ENCODE data around the gene UNC13D. TPM values are rescaled to one million over a fixed set of nuclear protein-coding genes. Genes with fewer than 3 reads are reported as not detected.

Gene UNC13D
- total and polyA plus RNA-seq, 2 of the 4 experiments (the other 2 are of a cell fraction): under 0.01 to 0.31 TPM

DNA sequence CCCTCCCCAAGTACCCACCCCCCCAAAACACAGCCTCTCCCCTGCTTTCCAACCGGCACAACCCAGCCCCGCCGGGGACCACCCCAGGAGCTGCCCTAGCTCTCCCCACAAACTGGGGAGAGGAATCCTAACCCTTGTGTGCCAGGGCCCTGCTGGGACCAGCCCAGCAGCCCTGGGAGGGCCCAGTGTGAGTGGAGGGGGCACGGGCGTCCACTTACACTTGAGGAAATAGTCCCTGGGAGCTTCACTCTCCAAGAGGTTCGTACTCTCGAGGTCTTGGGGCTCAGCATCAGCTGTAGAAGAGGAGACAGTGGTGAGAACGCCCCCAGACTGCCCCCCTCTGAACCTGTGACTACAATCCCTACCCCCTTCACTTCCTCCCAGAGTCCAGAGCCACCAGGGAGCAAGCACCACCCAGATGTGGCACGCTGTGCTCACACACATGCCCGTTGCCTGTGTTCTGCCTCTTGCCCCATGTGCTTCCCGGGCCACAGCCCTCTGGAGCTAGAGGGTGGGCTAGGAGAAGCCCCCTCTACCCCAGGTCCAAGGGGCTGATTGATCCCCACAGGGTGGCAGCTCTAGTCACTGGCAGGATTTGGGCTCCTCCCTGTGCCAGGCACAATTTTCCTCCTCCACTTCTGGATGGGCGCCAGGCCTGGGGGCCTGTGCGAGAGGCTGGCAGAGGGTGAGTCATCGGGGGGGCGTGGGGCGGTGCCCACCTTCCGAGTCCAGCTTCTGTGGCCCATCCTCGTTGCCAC lies 31.2 kb upstream of the UNC13D start:
- ATAC-seq (ENCODE audit: low read depth) (no peak), DNase-seq (no peak)
- Histone ChIP-seq H3K18ac (ENCODE audit: low read depth, low read length) (no peak overlapping the region), H3K4me2 (ENCODE audit: low read depth, low read length) (no peak overlapping the region), H3K27me3 (ENCODE audit: control insufficient read depth, insufficient read depth, low read length) (no peaks in the 10 kb centered on the region; the same call in 1 of the 2 replicates), H3K9ac (ENCODE audit: low read depth, low read length) (no peak overlapping the region), H4K20me1 (ENCODE audit: insufficient read depth, low read length) (peaks cover 10% of the 10 kb centered on the region; the same call in 1 of the 2 replicates), H3K9me1 (ENCODE audit: insufficient read depth, low read length) (peaks cover 6% of the 10 kb centered on the region), H3K4me1 (ENCODE audit: control insufficient read depth, insufficient read depth, low read length) (peaks cover 29% of the 10 kb centered on the region), H4K8ac (ENCODE audit: low read depth in 2 of 2, low read length in 2 of 2) (no peak overlapping the region), H2AFZ (replicated peaks; ENCODE audit: low read length, poor library complexity) (peak overlapping the region; percentile 32), H2BK20ac (ENCODE audit: low read depth, low read length) (no peak overlapping the region), H2BK5ac (ENCODE audit: low read depth, low read length, poor library complexity, severe bottlenecking) (no peak overlapping the region), H3K9me3 (ENCODE audit: control insufficient read depth, insufficient read depth, low read length) (no peaks in the 10 kb centered on the region), H3K4me3 (ENCODE audit: insufficient read depth, low read depth, low read length) (no peak overlapping the region), H3K56ac (ENCODE audit: extremely low read depth, insufficient read depth, low read length) (no peak overlapping the region), H3K27ac (ENCODE audit: insufficient read depth, low read length) (no peak overlapping the region), H2BK120ac (ENCODE audit: low read depth, low read length) (no peak overlapping the region), H4K5ac (ENCODE audit: low read depth, low read length) (no peak overlapping the region), H3K14ac (replicated peaks; ENCODE audit: low read depth, low read length) (no peak overlapping the region), H3K4ac (ENCODE audit: low read depth, low read length) (no peak overlapping the region), H2AK5ac (ENCODE audit: low read depth, low read length) (peak overlapping the region; percentile 66; the same call in 1 of the 2 replicates), H4K91ac (ENCODE audit: insufficient read depth, low read depth, low read length) (no peak overlapping the region), H3K23ac (ENCODE audit: low read depth, low read length) (no peak overlapping the region), H3K36me3 (ENCODE audit: control insufficient read depth, insufficient read depth, low read length) (peaks cover 6% of the 10 kb centered on the region; the same call in 1 of the 2 replicates), H3K79me1 (ENCODE audit: low read depth in 1 of 2, low read length in 2 of 2) (peaks cover 0 to 36% of the 10 kb centered on the region in 2 experiments; a peak in 3 of 4 replicates), H2BK15ac (ENCODE audit: low read depth, low read length) (no peak overlapping the region), H2AK9ac (replicated peaks; ENCODE audit: low read depth, low read length, poor library complexity) (no peak overlapping the region)
- in situ Hi-C loops (cut with MboI; ENCODE audit: low sequenced_read_pairs) (no loop called here), dilution Hi-C loops (cut with HindIII; ENCODE audit: low sequenced_read_pairs, unreplicated experiment) (no loop called here), intact Hi-C loops (cut with micrococcal nuclease) (loop anchor here (10.0 kb wide), 1 partner anchor 91 kb away; the partner anchor contains the start of gene UNK)
- no TSS peak for BruUV-seq (replicated peaks)
- ChIA-PET POLR2A (ENCODE audit: unreplicated experiment) (interaction anchor here (0.6 kb wide), 1 partner anchor 17 kb away, joined by 4 read pairs; no protein-coding TSS in a partner anchor), CTCF (interaction anchor here (1.5 kb wide), 1 partner anchor 20 kb away, joined by 9 read pairs; the partner anchor contains the start of gene WBP2)
- TF ChIP-seq CEBPB (IDR thresholded peaks at IDR 0.05; ENCODE audit: low read depth, low read length) (no peak), RCOR1 (IDR thresholded peaks at IDR 0.05; ENCODE audit: insufficient replicate concordance, low read length) (no peak), BHLHE40 (IDR thresholded peaks at IDR 0.05; ENCODE audit: low read depth, low read length) (no peak), CHD1 (IDR thresholded peaks at IDR 0.05; ENCODE audit: low read depth, low read length) (no peak), MXI1 (IDR thresholded peaks at IDR 0.05; ENCODE audit: borderline replicate concordance, low read depth, low read length) (no peak), MAZ (IDR thresholded peaks at IDR 0.05; ENCODE audit: borderline replicate concordance, low read depth, low read length) (no peak), NFE2L2 (IDR thresholded peaks at IDR 0.05; ENCODE audit: low read depth, low read length) (no peak), RAD21 (IDR thresholded peaks at IDR 0.05; ENCODE audit: low read length) (no peak), FOS (IDR thresholded peaks at IDR 0.05; ENCODE audit: low read depth, low read length) (no peak), POLR2A (IDR thresholded peaks at IDR 0.05; ENCODE audit: low read depth, low read length) (no peak), ELK1 (IDR thresholded peaks at IDR 0.05; ENCODE audit: borderline replicate concordance, low read depth, low read length) (no peak), RFX5 (IDR thresholded peaks at IDR 0.05; ENCODE audit: low read depth, low read length) (no peak)
- TF ChIP-seq, protein P1, sequence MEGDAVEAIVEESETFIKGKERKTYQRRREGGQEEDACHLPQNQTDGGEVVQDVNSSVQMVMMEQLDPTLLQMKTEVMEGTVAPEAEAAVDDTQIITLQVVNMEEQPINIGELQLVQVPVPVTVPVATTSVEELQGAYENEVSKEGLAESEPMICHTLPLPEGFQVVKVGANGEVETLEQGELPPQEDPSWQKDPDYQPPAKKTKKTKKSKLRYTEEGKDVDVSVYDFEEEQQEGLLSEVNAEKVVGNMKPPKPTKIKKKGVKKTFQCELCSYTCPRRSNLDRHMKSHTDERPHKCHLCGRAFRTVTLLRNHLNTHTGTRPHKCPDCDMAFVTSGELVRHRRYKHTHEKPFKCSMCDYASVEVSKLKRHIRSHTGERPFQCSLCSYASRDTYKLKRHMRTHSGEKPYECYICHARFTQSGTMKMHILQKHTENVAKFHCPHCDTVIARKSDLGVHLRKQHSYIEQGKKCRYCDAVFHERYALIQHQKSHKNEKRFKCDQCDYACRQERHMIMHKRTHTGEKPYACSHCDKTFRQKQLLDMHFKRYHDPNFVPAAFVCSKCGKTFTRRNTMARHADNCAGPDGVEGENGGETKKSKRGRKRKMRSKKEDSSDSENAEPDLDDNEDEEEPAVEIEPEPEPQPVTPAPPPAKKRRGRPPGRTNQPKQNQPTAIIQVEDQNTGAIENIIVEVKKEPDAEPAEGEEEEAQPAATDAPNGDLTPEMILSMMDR (conservative IDR thresholded peaks at IDR 0.05; ENCODE audit: low read depth, low read length): no peak
- TF ChIP-seq, protein P2, sequence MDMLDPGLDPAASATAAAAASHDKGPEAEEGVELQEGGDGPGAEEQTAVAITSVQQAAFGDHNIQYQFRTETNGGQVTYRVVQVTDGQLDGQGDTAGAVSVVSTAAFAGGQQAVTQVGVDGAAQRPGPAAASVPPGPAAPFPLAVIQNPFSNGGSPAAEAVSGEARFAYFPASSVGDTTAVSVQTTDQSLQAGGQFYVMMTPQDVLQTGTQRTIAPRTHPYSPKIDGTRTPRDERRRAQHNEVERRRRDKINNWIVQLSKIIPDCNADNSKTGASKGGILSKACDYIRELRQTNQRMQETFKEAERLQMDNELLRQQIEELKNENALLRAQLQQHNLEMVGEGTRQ (IDR thresholded peaks at IDR 0.05; ENCODE audit: low read depth, low read length): no peak
- WGBS, 2 experiments (ENCODE audit: extremely low coverage in 2 of 2, insufficient read length in 1 of 2): 84% methylated on average over 5 of the region's 18 CpGs; no CpG with 5 or more reads in 1 of the 2 experiments

All from IMR-90 (cell line).